ENCODE data around the gene UTP15.

Gene UTP15

DNA sequence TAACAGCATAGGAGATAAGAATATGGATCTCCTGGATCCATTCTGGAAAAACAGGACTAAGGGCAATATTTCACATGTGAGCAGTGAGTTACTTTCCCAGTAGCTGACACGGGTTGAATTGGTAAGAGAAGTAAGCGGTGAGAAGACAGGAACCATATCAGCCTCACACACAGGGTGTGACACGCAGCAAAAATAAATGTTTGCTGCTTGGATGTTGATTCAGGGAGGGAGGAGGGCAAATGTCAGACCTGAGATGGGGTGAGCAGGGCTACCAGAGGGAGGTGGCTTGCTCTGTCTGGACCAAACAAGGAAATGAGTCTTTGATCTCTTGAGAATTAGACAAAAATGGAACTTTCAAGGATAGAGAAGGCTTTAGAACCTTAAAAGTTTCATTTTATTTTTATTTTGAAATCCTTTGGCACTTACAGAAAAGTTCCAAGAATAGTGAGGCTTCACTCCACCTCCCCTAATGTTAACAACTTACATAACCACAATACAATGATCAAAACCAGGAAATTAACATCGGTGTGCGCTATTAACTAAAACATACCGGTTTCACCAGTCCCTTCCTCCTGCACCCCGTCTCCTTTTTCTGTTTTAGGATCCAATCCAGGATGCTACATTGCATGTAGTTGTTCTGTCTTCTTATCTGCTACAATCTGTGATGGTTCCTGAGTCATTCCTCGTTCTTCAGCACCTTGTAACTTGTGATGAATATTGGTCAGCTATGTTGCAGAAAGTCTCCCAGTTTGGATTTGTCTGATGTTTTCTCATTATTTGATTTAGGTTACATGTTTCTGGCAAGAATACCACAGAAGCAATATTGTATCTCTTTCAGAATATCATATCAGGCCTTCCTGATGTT lies 39.9 kb downstream of the UTP15 start:
- TF ChIP-seq FOXP2 (optimal IDR thresholded peaks at IDR 0.05; ENCODE audit: borderline replicate concordance, extremely low read depth, extremely low read length, insufficient read depth) = no peak
- no peak for TF ChIP-seq TAF1 (IDR thresholded peaks at IDR 0.05; ENCODE audit: borderline replicate concordance, insufficient read depth, low read length)
- no peak for TF ChIP-seq SIN3A (IDR thresholded peaks at IDR 0.05; ENCODE audit: borderline replicate concordance, insufficient read depth, low read length)
- TF ChIP-seq, protein P1, sequence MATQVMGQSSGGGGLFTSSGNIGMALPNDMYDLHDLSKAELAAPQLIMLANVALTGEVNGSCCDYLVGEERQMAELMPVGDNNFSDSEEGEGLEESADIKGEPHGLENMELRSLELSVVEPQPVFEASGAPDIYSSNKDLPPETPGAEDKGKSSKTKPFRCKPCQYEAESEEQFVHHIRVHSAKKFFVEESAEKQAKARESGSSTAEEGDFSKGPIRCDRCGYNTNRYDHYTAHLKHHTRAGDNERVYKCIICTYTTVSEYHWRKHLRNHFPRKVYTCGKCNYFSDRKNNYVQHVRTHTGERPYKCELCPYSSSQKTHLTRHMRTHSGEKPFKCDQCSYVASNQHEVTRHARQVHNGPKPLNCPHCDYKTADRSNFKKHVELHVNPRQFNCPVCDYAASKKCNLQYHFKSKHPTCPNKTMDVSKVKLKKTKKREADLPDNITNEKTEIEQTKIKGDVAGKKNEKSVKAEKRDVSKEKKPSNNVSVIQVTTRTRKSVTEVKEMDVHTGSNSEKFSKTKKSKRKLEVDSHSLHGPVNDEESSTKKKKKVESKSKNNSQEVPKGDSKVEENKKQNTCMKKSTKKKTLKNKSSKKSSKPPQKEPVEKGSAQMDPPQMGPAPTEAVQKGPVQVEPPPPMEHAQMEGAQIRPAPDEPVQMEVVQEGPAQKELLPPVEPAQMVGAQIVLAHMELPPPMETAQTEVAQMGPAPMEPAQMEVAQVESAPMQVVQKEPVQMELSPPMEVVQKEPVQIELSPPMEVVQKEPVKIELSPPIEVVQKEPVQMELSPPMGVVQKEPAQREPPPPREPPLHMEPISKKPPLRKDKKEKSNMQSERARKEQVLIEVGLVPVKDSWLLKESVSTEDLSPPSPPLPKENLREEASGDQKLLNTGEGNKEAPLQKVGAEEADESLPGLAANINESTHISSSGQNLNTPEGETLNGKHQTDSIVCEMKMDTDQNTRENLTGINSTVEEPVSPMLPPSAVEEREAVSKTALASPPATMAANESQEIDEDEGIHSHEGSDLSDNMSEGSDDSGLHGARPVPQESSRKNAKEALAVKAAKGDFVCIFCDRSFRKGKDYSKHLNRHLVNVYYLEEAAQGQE (IDR thresholded peaks at IDR 0.05; ENCODE audit: insufficient read depth in 1 of 2, low read depth in 2 of 2, low read length in 2 of 2) = no peak
- no peak for TF ChIP-seq POLR2AphosphoS5 (IDR thresholded peaks at IDR 0.05; ENCODE audit: low read depth, low read length)

- TF ChIP-seq POLR2AphosphoS5 (IDR thresholded peaks at IDR 0.05; ENCODE audit: low read depth, low read length) (no peak), SIN3A (IDR thresholded peaks at IDR 0.05; ENCODE audit: borderline replicate concordance, insufficient read depth, low read length) (no peak), FOXP2 (optimal IDR thresholded peaks at IDR 0.05; ENCODE audit: borderline replicate concordance, extremely low read depth, extremely low read length, insufficient read depth) (no peak), TAF1 (IDR thresholded peaks at IDR 0.05; ENCODE audit: borderline replicate concordance, insufficient read depth, low read length) (no peak)
- TF ChIP-seq, protein P1 (IDR thresholded peaks at IDR 0.05; ENCODE audit: insufficient read depth in 1 of 2, low read depth in 2 of 2, low read length in 2 of 2) = no peak
Observed at GRCh38 chr5:73606206-73606753, 40.7 kb downstream of the UTP15 start.

- TF ChIP-seq FOXP2 (optimal IDR thresholded peaks at IDR 0.05; ENCODE audit: borderline replicate concordance, extremely low read depth, extremely low read length, insufficient read depth) = no peak
- no peak for TF ChIP-seq TAF1 (IDR thresholded peaks at IDR 0.05; ENCODE audit: borderline replicate concordance, insufficient read depth, low read length)
- no peak for TF ChIP-seq POLR2AphosphoS5 (IDR thresholded peaks at IDR 0.05; ENCODE audit: low read depth, low read length)
- TF ChIP-seq SIN3A (IDR thresholded peaks at IDR 0.05; ENCODE audit: borderline replicate concordance, insufficient read depth, low read length) = no peak
- TF ChIP-seq, protein P1 (IDR thresholded peaks at IDR 0.05; ENCODE audit: insufficient read depth in 1 of 2, low read depth in 2 of 2, low read length in 2 of 2) = no peak
Observed at GRCh38 chr5:73607228-73607627, 41.7 kb downstream of the UTP15 start.

DNA sequence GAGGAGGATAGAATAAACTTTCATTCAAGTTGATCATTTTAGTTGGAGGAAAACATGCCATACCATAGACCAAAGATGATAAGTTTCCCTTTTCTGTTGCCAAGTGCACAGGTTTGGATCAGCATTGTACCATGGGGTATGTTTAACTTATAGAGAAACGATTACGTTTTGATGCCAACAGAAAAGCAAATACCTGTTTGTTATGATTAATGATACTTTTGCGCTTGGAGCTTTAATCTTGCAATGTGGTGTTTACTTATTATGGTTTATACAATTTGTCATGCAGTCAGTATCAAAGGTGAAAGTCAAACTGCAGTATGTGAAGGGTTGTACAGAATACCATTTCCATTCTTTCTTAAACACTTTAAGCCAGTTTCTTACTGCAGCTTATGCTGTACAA lies 47.3 kb downstream of the UTP15 start:
- TF ChIP-seq POLR2AphosphoS5 (IDR thresholded peaks at IDR 0.05; ENCODE audit: low read depth, low read length) (no peak), SIN3A (IDR thresholded peaks at IDR 0.05; ENCODE audit: borderline replicate concordance, insufficient read depth, low read length) (no peak), TAF1 (IDR thresholded peaks at IDR 0.05; ENCODE audit: borderline replicate concordance, insufficient read depth, low read length) (no peak), FOXP2 (optimal IDR thresholded peaks at IDR 0.05; ENCODE audit: borderline replicate concordance, extremely low read depth, extremely low read length, insufficient read depth) (no peak)
- TF ChIP-seq, protein P1 (IDR thresholded peaks at IDR 0.05; ENCODE audit: insufficient read depth in 1 of 2, low read depth in 2 of 2, low read length in 2 of 2) = no peak

Measured in PFSK-1 (cell line).